Endothelial cell of umbilical vein (primary cell): Measurements from ENCODE around the gene B3GNT9. TPM values are rescaled to one million over a fixed set of nuclear protein-coding genes. Genes with fewer than 3 reads are reported as not detected.

Experiments
- BruUV-seq: library from RNA; stranded (reverse); fragments of 400-500 nt; replicated peaks from 2 replicates; lab custom pipeline; 2021; lab: Mats Ljungman, UMichigan
- CTCF ChIA-PET: fragments of 300-600, 350-600 bp; sonication (Branson Sonifier 250); formaldehyde crosslinking; loops from one replicate; lab custom pipeline; 2021; ENCODE audit warnings: antibody characterized with exemption, inconsistent platforms; lab: Charles Lee
- POLR2A ChIA-PET: fragments of 300-600, 350-600 bp; sonication (Branson Sonifier 250); formaldehyde crosslinking; loops from one replicate; lab custom pipeline; 2021; ENCODE audit warnings: antibody characterized with exemption, inconsistent platforms; lab: Charles Lee
- DNase-seq: peaks from one replicate; pipeline ENCODE4 v3.0.0-alpha.2; 2011; ENCODE audit warnings: low read depth, low spot score
- FAIRE-seq: peaks from 2 replicates; lab custom pipeline; 2011; peaks lifted over from hg19 to GRCh38; lab: Jason Lieb, UNC
- H2AFZ ChIP-seq: 2 replicates; pipeline ENCODE4 v1.6.0; 2012; ENCODE audit warnings: low read depth, low read length, control low read depth, inconsistent platforms
- H3K27ac ChIP-seq: 2 replicates; pipeline ENCODE4 v1.5.1; 2011; ENCODE audit warnings: low read depth, mild to moderate bottlenecking, control low read depth, low read length, moderate library complexity; ENCODE audit not compliant: insufficient read depth
- H3K27me3 ChIP-seq, 2 experiments: 2 replicates each; pipeline versions ENCODE4 v1.6.0 to v1.6.1; 2011; ENCODE audit warnings: low read length in 2 of 2, mixed read lengths in 1 of 2; ENCODE audit not compliant: control insufficient read depth in 2 of 2, insufficient read depth in 2 of 2
- H3K36me3 ChIP-seq, 2 experiments: 2 replicates in 1 of 2; 3 replicates in 1 of 2; pipeline ENCODE4 v1.5.1; 2011; ENCODE audit warnings: low read length in 2 of 2, mild to moderate bottlenecking in 1 of 2, moderate library complexity in 1 of 2; ENCODE audit not compliant: control insufficient read depth in 2 of 2, insufficient read depth in 2 of 2; ENCODE audit errors: extremely low read depth in 1 of 2
- H3K4me1 ChIP-seq: 3 replicates; pipeline ENCODE4 v1.5.1; 2011; ENCODE audit warnings: mild to moderate bottlenecking, low read length; ENCODE audit not compliant: control insufficient read depth, insufficient read depth; ENCODE audit errors: extremely low read depth
- H3K4me2 ChIP-seq: 2 replicates; pipeline ENCODE4 v1.6.1; 2011; ENCODE audit warnings: low read length, control low read depth, mixed read lengths; ENCODE audit not compliant: insufficient read depth
- H3K4me3 ChIP-seq, 3 experiments: fragments of 200-600 bp in 1 of 3; sonication (generic), shearing (Covaris generic) in 1 of 3; replicated peaks in 1 of 3; 2 replicates each; pipeline ENCODE4 v1.5.1; 2011 to 2016; ENCODE audit warnings: control low read depth in 3 of 3, low read length in 3 of 3, mild to moderate bottlenecking in 2 of 3, inconsistent platforms in 1 of 3, low read depth in 1 of 3, moderate library complexity in 1 of 3; ENCODE audit not compliant: insufficient read depth in 1 of 3
- H3K79me2 ChIP-seq: 2 replicates; pipeline ENCODE4 v1.6.0; 2012; ENCODE audit warnings: low read length, inconsistent platforms; ENCODE audit not compliant: control insufficient read depth, insufficient read depth
- H3K9ac ChIP-seq: replicated peaks from 2 replicates; pipeline ENCODE3; 2011; ENCODE audit warnings: low read length, control low read depth; ENCODE audit not compliant: insufficient read depth; ENCODE audit errors: extremely low read depth
- H3K9me1 ChIP-seq: replicated peaks from 3 replicates; pipeline ENCODE4 v1.6.0; 2011; ENCODE audit warnings: mild to moderate bottlenecking, low read length; ENCODE audit not compliant: control insufficient read depth, insufficient read depth; ENCODE audit errors: extremely low read depth
- H3K9me3 ChIP-seq: replicated peaks from 2 replicates; pipeline ENCODE4 v1.5.1; 2012; ENCODE audit warnings: low read length, inconsistent platforms; ENCODE audit not compliant: control insufficient read depth, insufficient read depth
- H4K20me1 ChIP-seq: replicated peaks from 2 replicates; pipeline ENCODE3; 2011; ENCODE audit warnings: mild to moderate bottlenecking, low read length; ENCODE audit not compliant: control insufficient read depth, insufficient read depth; ENCODE audit errors: extremely low read depth
- EZH2 ChIP-seq: IDR thresholded peaks from 2 replicates; pipeline ENCODE4 v1.6.1; 2012; ENCODE audit warnings: borderline replicate concordance, low read depth, mild to moderate bottlenecking, moderate library complexity, low read length, inconsistent platforms; ENCODE audit not compliant: severe bottlenecking
- FOS ChIP-seq: IDR thresholded peaks from 2 replicates; pipeline ENCODE4 v1.6.1; 2011; ENCODE audit warnings: mild to moderate bottlenecking, low read length, moderate library complexity, borderline replicate concordance; ENCODE audit not compliant: insufficient read depth
- GATA2 ChIP-seq: IDR thresholded peaks from 2 replicates; pipeline ENCODE4 v1.7.0; 2011; ENCODE audit warnings: low read depth, mild to moderate bottlenecking, moderate library complexity, mixed read lengths, low read length; ENCODE audit not compliant: insufficient read length, insufficient read depth
- JUN ChIP-seq: IDR thresholded peaks from 2 replicates; pipeline ENCODE4 v1.6.1; 2011; ENCODE audit warnings: borderline replicate concordance, low read depth; ENCODE audit not compliant: insufficient read length, insufficient read depth
- MYC ChIP-seq: IDR thresholded peaks from one replicate; pipeline ENCODE4 v1.6.1; 2011; ENCODE audit warnings: mild to moderate bottlenecking, low read depth, low read length
- POLR2A ChIP-seq: IDR thresholded peaks from 2 replicates; pipeline ENCODE4 v1.6.1; 2012; ENCODE audit warnings: low read depth, mild to moderate bottlenecking, control low read depth, low read length
- POLR2AphosphoS5 ChIP-seq: IDR thresholded peaks from 2 replicates; pipeline ENCODE4 v1.6.1; 2012; ENCODE audit warnings: low read depth, mild to moderate bottlenecking, control low read depth, low read length, moderate library complexity; ENCODE audit not compliant: insufficient read depth
- dilution Hi-C: fragments of 300-500 bp; cut with MboI; formaldehyde crosslinking; loops from one replicate; pipeline ENCODE4 v1.15.0; 2019; ENCODE audit warnings: low sequenced_read_pairs; ENCODE audit not compliant: extremely low pct_ligation_motif_present
- intact Hi-C: fragments of 100-400 bp; cut with micrococcal nuclease; formaldehyde crosslinking; loops from one replicate; pipeline ENCODE4 v1.10.0; 2022
- polyA plus RNA-seq, 4 experiments: library from polyadenylated mRNA; depleted of rRNA in 3 of 4; stranded (reverse) in 3 of 4; unstranded in 1 of 4; fragments of >200 nt; gene quantifications; 2 replicates each; pipeline versions ENCODE4 v1.2.1 to v1.2.3, GENCODE V29; 2011 to 2012; ENCODE audit warnings: missing spikeins in 1 of 4
- total RNA-seq: library from RNA; stranded (reverse); gene quantifications from 2 replicates; pipeline ENCODE4 v1.2.3, GENCODE V29; 2021
- TF ChIP-seq, protein P1 (sequence below): IDR thresholded peaks from 2 replicates; pipeline ENCODE4 v1.6.1; 2011; ENCODE audit not compliant: insufficient read depth, insufficient read length
- TF ChIP-seq, protein P2 (sequence below), 2 donors: IDR thresholded peaks; 1 replicate in 1 of 2; 2 replicates in 1 of 2; pipeline ENCODE4 v1.5.1; 2011; ENCODE audit warnings: low read length in 2 of 2, mild to moderate bottlenecking in 2 of 2, moderate library complexity in 2 of 2, control low read depth in 1 of 2, inconsistent platforms in 1 of 2, low read depth in 1 of 2; ENCODE audit not compliant: insufficient read depth in 1 of 2; ENCODE audit errors: extremely low read depth in 1 of 2

B3GNT9 gene
- total and polyA plus RNA-seq, 2 donors (not counting 3 experiments of a cell fraction or from before 2014, with no cell fraction given) = 4.0 to 6.4 TPM

DNA sequence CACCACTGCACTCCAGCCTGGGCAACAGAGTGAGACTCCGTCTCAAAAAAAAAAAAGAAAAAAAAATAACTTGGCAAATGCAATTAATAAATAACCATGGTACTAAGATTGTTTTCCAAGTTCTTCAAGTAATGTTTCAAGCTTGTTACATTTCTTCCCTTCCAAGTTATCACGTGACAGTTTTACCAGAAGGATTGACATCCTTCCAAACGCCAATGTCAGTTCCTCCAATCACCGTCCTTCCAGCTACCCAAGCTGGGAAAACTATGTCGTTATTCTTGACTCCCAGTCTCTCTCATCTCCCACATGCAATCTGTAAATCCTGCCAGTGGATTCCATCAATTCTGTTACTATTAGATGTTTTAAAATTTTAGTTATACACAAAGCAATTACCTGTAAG is 44.9 kb downstream of the B3GNT9 start:
- TF ChIP-seq GATA2 (no peak), JUN (no peak), MYC (no peak), FOS (no peak), POLR2A (no peak), EZH2 (no peak), POLR2AphosphoS5 (no peak)
- TF ChIP-seq, protein P1, sequence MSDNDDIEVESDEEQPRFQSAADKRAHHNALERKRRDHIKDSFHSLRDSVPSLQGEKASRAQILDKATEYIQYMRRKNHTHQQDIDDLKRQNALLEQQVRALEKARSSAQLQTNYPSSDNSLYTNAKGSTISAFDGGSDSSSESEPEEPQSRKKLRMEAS = no peak
- TF ChIP-seq, protein P2, sequence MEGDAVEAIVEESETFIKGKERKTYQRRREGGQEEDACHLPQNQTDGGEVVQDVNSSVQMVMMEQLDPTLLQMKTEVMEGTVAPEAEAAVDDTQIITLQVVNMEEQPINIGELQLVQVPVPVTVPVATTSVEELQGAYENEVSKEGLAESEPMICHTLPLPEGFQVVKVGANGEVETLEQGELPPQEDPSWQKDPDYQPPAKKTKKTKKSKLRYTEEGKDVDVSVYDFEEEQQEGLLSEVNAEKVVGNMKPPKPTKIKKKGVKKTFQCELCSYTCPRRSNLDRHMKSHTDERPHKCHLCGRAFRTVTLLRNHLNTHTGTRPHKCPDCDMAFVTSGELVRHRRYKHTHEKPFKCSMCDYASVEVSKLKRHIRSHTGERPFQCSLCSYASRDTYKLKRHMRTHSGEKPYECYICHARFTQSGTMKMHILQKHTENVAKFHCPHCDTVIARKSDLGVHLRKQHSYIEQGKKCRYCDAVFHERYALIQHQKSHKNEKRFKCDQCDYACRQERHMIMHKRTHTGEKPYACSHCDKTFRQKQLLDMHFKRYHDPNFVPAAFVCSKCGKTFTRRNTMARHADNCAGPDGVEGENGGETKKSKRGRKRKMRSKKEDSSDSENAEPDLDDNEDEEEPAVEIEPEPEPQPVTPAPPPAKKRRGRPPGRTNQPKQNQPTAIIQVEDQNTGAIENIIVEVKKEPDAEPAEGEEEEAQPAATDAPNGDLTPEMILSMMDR (IDR thresholded peaks at IDR 0.05; ENCODE audit: extremely low read depth in 1 of 2, insufficient read depth in 1 of 2, low read depth in 1 of 2, low read length in 2 of 2) = no peak
- Histone ChIP-seq H3K36me3 (peaks cover 2 to 5% of the 10 kb centered on the region in 2 experiments), H3K9ac (no peak overlapping the region), H3K27ac (no peak overlapping the region), H4K20me1 (no peaks in the 10 kb centered on the region), H3K9me1 (no peaks in the 10 kb centered on the region), H3K9me3 (no peaks in the 10 kb centered on the region), H3K4me3 (no peak overlapping the region), H2AFZ (no peak overlapping the region), H3K79me2 (peaks cover 8% of the 10 kb centered on the region), H3K4me2 (no peak overlapping the region), H3K4me1 (peaks cover 10% of the 10 kb centered on the region), H3K27me3 (no peaks in the 10 kb centered on the region)
- intact Hi-C loops (no loop called here), dilution Hi-C loops (no loop called here)
- FAIRE-seq = no peak
- ChIA-PET CTCF (interaction anchor here (0.6 to 9.0 kb wide), 4 partner anchors 11 to 87 kb away, joined by 4 to 86 read pairs (median 9); no protein-coding TSS in a partner anchor), POLR2A (no interaction called here)
- no TSS peak for BruUV-seq
- no peak for DNase-seq
